ENCODE data around the gene SPEM3. TPM values are rescaled to one million over a fixed set of nuclear protein-coding genes. Genes with fewer than 3 reads are reported as not detected.
A peak's percentile ranks its signal among the peaks of the same experiment; 100 is the strongest.
"Not testable (repeated sequence)": the region's sequence is repeated elsewhere in the genome, so short reads cannot be mapped to it uniquely, and the experiment has no call there.

The SPEM3 gene
- total RNA-seq, 3 donors from 2014 or later (not counting 1 experiment from before 2014, with no cell fraction given) = not detected

GRCh38 chr17:7468804-7469389 lies 40.2 kb downstream of the SPEM3 start:
- Histone ChIP-seq H3K27ac (ENCODE audit: low read length) (no peak overlapping the region), H3K27me3 (ENCODE audit: control insufficient read depth, insufficient read depth, low read length) (no peaks in the 10 kb centered on the region), H3K4me3 (ENCODE audit: low read length) (no peak overlapping the region), H3K9me3 (ENCODE audit: control insufficient read depth, insufficient read depth, low read length) (no peaks in the 10 kb centered on the region), H3K4me1 (ENCODE audit: control insufficient read depth, insufficient read depth, low read length) (peaks cover 26% of the 10 kb centered on the region), H3K36me3 (ENCODE audit: control insufficient read depth, insufficient read depth, low read length) (peaks cover 16% of the 10 kb centered on the region)
- DNase-seq = no peak
- no peak for ATAC-seq
- Mint-ChIP-seq H3K9me3 (no peaks in the 10 kb centered on the region), H3K36me3 (no peaks in the 10 kb centered on the region), H3K27ac (peak overlapping the region; percentile 18 to 33), H3K4me1 (peaks cover 17 to 36% of the 10 kb centered on the region in 2 donors), H3K4me3 (no peak overlapping the region), H3K27me3 (ENCODE audit: low read depth in 2 of 2) (no peaks in the 10 kb centered on the region)
- intact Hi-C loops (cut with micrococcal nuclease) = no loop called here
- WGBS (ENCODE audit: insufficient coverage) = 90% methylated on average over 12 of the region's 12 CpGs
- TF ChIP-seq, protein P1, sequence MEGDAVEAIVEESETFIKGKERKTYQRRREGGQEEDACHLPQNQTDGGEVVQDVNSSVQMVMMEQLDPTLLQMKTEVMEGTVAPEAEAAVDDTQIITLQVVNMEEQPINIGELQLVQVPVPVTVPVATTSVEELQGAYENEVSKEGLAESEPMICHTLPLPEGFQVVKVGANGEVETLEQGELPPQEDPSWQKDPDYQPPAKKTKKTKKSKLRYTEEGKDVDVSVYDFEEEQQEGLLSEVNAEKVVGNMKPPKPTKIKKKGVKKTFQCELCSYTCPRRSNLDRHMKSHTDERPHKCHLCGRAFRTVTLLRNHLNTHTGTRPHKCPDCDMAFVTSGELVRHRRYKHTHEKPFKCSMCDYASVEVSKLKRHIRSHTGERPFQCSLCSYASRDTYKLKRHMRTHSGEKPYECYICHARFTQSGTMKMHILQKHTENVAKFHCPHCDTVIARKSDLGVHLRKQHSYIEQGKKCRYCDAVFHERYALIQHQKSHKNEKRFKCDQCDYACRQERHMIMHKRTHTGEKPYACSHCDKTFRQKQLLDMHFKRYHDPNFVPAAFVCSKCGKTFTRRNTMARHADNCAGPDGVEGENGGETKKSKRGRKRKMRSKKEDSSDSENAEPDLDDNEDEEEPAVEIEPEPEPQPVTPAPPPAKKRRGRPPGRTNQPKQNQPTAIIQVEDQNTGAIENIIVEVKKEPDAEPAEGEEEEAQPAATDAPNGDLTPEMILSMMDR (IDR thresholded peaks at IDR 0.05) = no peak

DNA sequence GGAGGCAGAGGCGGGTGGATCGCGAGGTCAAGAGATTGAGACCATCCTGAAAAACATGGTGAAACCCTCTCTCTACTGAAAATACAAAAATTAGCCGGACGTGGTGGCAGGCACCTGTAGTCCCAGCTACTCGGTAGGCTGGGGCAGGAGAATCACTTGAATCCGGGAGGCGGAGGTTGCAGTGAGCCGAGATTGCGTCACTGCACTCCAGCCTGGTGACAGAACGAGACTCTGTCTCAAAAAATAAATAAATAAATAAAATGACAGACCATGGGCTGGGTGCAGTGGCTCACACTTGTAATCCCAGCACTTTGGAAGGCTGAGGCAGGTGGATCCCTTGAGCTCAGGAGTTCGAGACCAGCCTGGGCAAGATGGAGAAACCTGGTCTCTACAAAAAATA lies 41.2 kb downstream of the SPEM3 start:
- 98% methylated on average over 12 of the region's 12 CpGs for WGBS (ENCODE audit: insufficient coverage)
- H3K27ac Mint-ChIP-seq = not testable (repeated sequence)
- peaks cover 17 to 36% of the 10 kb centered on the region in 2 donors for H3K4me1 Mint-ChIP-seq

GRCh38 chr17:7470457-7470973 lies 41.9 kb downstream of the SPEM3 start:
- H3K4me3 Mint-ChIP-seq; H3K27ac Mint-ChIP-seq; H3K27me3 ChIP-seq (ENCODE audit: control insufficient read depth, insufficient read depth, low read length); H3K36me3 Mint-ChIP-seq; H3K4me3 ChIP-seq (ENCODE audit: low read length); H3K9me3 ChIP-seq (ENCODE audit: control insufficient read depth, insufficient read depth, low read length); H3K9me3 Mint-ChIP-seq; H3K27ac ChIP-seq (ENCODE audit: low read length); ATAC-seq; H3K27me3 Mint-ChIP-seq (ENCODE audit: low read depth in 2 of 2); DNase-seq; intact Hi-C loops (cut with micrococcal nuclease): not testable (repeated sequence)
- peaks cover 12% of the 10 kb centered on the region for H3K36me3 ChIP-seq (ENCODE audit: control insufficient read depth, insufficient read depth, low read length)
- WGBS (ENCODE audit: insufficient coverage) = 96% methylated on average over 8 of the region's 8 CpGs
- H3K4me1 ChIP-seq (ENCODE audit: control insufficient read depth, insufficient read depth, low read length) = peaks cover 33% of the 10 kb centered on the region
- peaks cover 21 to 41% of the 10 kb centered on the region in 2 donors for H3K4me1 Mint-ChIP-seq

More for the DNA sequence above, 41.2 kb downstream of the SPEM3 start:
- H3K36me3 Mint-ChIP-seq; H3K9me3 Mint-ChIP-seq; H3K9me3 ChIP-seq (ENCODE audit: control insufficient read depth, insufficient read depth, low read length); H3K27me3 Mint-ChIP-seq (ENCODE audit: low read depth in 2 of 2); H3K27ac ChIP-seq (ENCODE audit: low read length); H3K4me3 Mint-ChIP-seq; H3K4me3 ChIP-seq (ENCODE audit: low read length); H3K27me3 ChIP-seq (ENCODE audit: control insufficient read depth, insufficient read depth, low read length); intact Hi-C loops (cut with micrococcal nuclease); DNase-seq; ATAC-seq: not testable (repeated sequence)
- peaks cover 26% of the 10 kb centered on the region for H3K4me1 ChIP-seq (ENCODE audit: control insufficient read depth, insufficient read depth, low read length)
- peaks cover 13% of the 10 kb centered on the region for H3K36me3 ChIP-seq (ENCODE audit: control insufficient read depth, insufficient read depth, low read length)

DNA sequence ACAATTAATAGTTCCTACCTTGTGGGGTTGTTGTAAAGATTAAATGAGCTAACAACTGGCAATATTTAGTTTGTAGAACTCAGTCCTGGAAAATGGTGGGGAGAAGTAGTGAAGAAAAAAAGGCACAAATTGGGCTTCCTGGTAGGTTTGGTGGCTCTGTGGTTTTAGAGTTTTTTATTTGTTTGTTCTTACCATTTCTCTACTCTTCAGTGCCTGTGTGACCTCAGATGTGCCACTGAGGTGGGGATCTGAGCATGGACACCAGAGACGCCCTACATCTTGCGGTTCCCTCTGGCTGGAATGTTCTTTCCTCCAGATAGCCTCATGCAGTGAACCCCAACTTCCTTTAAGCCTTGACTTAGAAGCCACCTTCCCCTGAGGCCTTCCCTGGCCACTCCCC lies 43.1 kb downstream of the SPEM3 start:
- H3K36me3 Mint-ChIP-seq = no peaks in the 10 kb centered on the region
- no peaks in the 10 kb centered on the region for H3K27me3 Mint-ChIP-seq (ENCODE audit: low read depth in 2 of 2)
- peak overlapping the region; percentile 73 to 76 for H3K27ac Mint-ChIP-seq
- H3K27ac ChIP-seq (ENCODE audit: low read length) = peak overlapping the region; percentile 44
- peaks cover 31 to 46% of the 10 kb centered on the region in 2 donors for H3K4me1 Mint-ChIP-seq
- H3K27me3 ChIP-seq (ENCODE audit: control insufficient read depth, insufficient read depth, low read length) = no peaks in the 10 kb centered on the region
- H3K9me3 ChIP-seq (ENCODE audit: control insufficient read depth, insufficient read depth, low read length) = no peaks in the 10 kb centered on the region
- peaks cover 40% of the 10 kb centered on the region for H3K4me1 ChIP-seq (ENCODE audit: control insufficient read depth, insufficient read depth, low read length)
- ATAC-seq = no peak
- no peak for DNase-seq
- no peak overlapping the region for H3K4me3 ChIP-seq (ENCODE audit: low read length)
- no peaks in the 10 kb centered on the region for H3K9me3 Mint-ChIP-seq
- 35% methylated on average over 2 of the region's 2 CpGs for WGBS (ENCODE audit: insufficient coverage)
- TF ChIP-seq, protein P1 (IDR thresholded peaks at IDR 0.05) = no peak
- H3K36me3 ChIP-seq (ENCODE audit: control insufficient read depth, insufficient read depth, low read length) = peaks cover under 1% of the 10 kb centered on the region
- intact Hi-C loops (cut with micrococcal nuclease) = no loop called here
- H3K4me3 Mint-ChIP-seq = peak overlapping the region; percentile 2

DNA sequence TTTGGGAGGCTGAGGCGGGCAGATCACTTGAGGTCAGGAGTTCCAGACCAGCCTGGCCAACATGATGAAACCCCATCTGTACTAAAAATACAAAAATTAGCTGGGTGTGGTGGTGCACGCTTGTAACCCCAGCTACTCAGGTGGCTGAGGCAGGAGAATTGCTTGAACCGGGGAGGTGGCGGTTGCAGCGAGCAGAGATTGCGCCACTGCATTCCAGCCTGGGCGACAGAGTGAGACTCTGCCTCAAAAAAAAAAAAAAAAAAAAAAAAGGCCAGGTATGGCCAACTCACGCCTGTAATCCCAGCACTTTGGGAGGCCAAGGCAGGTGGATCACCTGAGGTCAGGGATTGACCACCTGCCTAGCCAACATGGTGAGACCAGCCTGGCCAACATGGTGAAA lies 46.1 kb downstream of the SPEM3 start:
- peaks cover 54% of the 10 kb centered on the region for H3K4me1 ChIP-seq (ENCODE audit: control insufficient read depth, insufficient read depth, low read length)
- H3K4me3 Mint-ChIP-seq; H3K9me3 ChIP-seq (ENCODE audit: control insufficient read depth, insufficient read depth, low read length); H3K36me3 Mint-ChIP-seq; DNase-seq; H3K27ac ChIP-seq (ENCODE audit: low read length); H3K36me3 ChIP-seq (ENCODE audit: control insufficient read depth, insufficient read depth, low read length); ATAC-seq; H3K4me3 ChIP-seq (ENCODE audit: low read length); H3K27me3 Mint-ChIP-seq (ENCODE audit: low read depth in 2 of 2); intact Hi-C loops (cut with micrococcal nuclease); H3K9me3 Mint-ChIP-seq; H3K27me3 ChIP-seq (ENCODE audit: control insufficient read depth, insufficient read depth, low read length): not testable (repeated sequence)
- WGBS (ENCODE audit: insufficient coverage) = 96% methylated on average over 8 of the region's 8 CpGs
- H3K4me1 Mint-ChIP-seq = peaks cover 47 to 53% of the 10 kb centered on the region in 2 donors
- peak overlapping the region; percentile 98 to 100 for H3K27ac Mint-ChIP-seq

All from natural killer cell (primary cell).